HepG2 (cell line): ENCODE data around the gene MREG. TPM values are rescaled to one million over a fixed set of nuclear protein-coding genes. Genes with fewer than 3 reads are reported as not detected.

ENCODE experiments used
- BRCA1 ChIP-seq: sonication (generic); formaldehyde crosslinking; IDR thresholded peaks from 2 replicates; pipeline ENCODE4 v1.4.0; 2020; ENCODE audit warnings: missing genetic modification reagents
- DNMT3B ChIP-seq: conservative IDR thresholded peaks from 2 replicates; pipeline ENCODE4 v1.6.1; 2016; ENCODE audit warnings: missing biosample characterization, control low read depth
- HOXA3 ChIP-seq: sonication (generic); formaldehyde crosslinking; IDR thresholded peaks from 2 replicates; pipeline ENCODE4 v1.5.0; 2020; ENCODE audit warnings: missing genetic modification reagents
- JUN ChIP-seq: sonication (generic); formaldehyde crosslinking; IDR thresholded peaks from 2 replicates; pipeline ENCODE4 v1.4.0; 2020; ENCODE audit warnings: mild to moderate bottlenecking, missing genetic modification reagents
- MYC ChIP-seq: sonication (generic); formaldehyde crosslinking; IDR thresholded peaks from 2 replicates; pipeline ENCODE4 v1.9.0; 2021; ENCODE audit warnings: missing genetic modification reagents, borderline replicate concordance
- TCF7L2 ChIP-seq: IDR thresholded peaks from 2 replicates; pipeline ENCODE4 v1.6.1; 2011; ENCODE audit warnings: mild to moderate bottlenecking, low read depth, low read length, moderate library complexity
- ZMYM3 ChIP-seq: sonication (generic); formaldehyde crosslinking; IDR thresholded peaks from 2 replicates; pipeline ENCODE4 v1.5.1; 2020; ENCODE audit warnings: mild to moderate bottlenecking, missing genetic modification reagents
- ZNF101 ChIP-seq: sonication (generic); formaldehyde crosslinking; IDR thresholded peaks from 2 replicates; pipeline ENCODE4 v1.4.0; 2020; ENCODE audit warnings: mild to moderate bottlenecking, low read depth, missing genetic modification reagents, borderline replicate concordance
- ZNF12 ChIP-seq: sonication (generic); formaldehyde crosslinking; IDR thresholded peaks from 2 replicates; pipeline ENCODE4 v1.5.0; 2020; ENCODE audit warnings: missing genetic modification reagents
- ZNF543 ChIP-seq: sonication (generic); formaldehyde crosslinking; IDR thresholded peaks from 2 replicates; pipeline ENCODE4 v1.4.0; 2020; ENCODE audit warnings: mild to moderate bottlenecking, missing genetic modification reagents
- ZNF75D ChIP-seq: sonication (generic); formaldehyde crosslinking; IDR thresholded peaks from 2 replicates; pipeline ENCODE4 v1.8.1; 2023; ENCODE audit warnings: missing genetic modification reagents, mild to moderate bottlenecking, borderline replicate concordance
- ZNF761 ChIP-seq: sonication (generic); formaldehyde crosslinking; conservative IDR thresholded peaks from 2 replicates; pipeline ENCODE4 v1.4.0; 2020; ENCODE audit warnings: mild to moderate bottlenecking, missing genetic modification reagents
- ZNF83 ChIP-seq: sonication (generic); formaldehyde crosslinking; IDR thresholded peaks from 2 replicates; pipeline ENCODE4 v1.4.0; 2020; ENCODE audit warnings: missing genetic modification reagents, mild to moderate bottlenecking, borderline replicate concordance
- polyA plus RNA-seq, 8 experiments: library from polyadenylated mRNA; depleted of rRNA in 3 of 8; stranded (reverse) in 7 of 8; unstranded in 1 of 8; fragments of >200 nt; fragmentation: Illumina TruSeq in 4 of 8; extraction: Trizol in 4 of 8; gene quantifications; 2 replicates each; pipeline versions ENCODE4 v1.2.1 to v1.2.3, GENCODE V29; 2011 to 2016; ENCODE audit warnings: low read depth in 4 of 8, missing spikeins in 1 of 8, mixed read lengths in 1 of 8; ENCODE audit not compliant: insufficient read depth in 1 of 8
- total RNA-seq, 5 experiments: library from RNA; depleted of rRNA; stranded (reverse); fragments of >200 nt; fragmentation: Illumina TruSeq; extraction: Trizol; gene quantifications; 2 replicates each; pipeline ENCODE4 v1.2.3, GENCODE V29; 2016; ENCODE audit warnings: low read depth in 1 of 5
- TF ChIP-seq, protein P1 (sequence below): sonication (generic); formaldehyde crosslinking; IDR thresholded peaks from 2 replicates; pipeline ENCODE4 v1.4.0; 2020; ENCODE audit warnings: mild to moderate bottlenecking, missing genetic modification reagents, borderline replicate concordance
- TF ChIP-seq, protein P2 (sequence below): sonication (generic); formaldehyde crosslinking; IDR thresholded peaks from 2 replicates; pipeline ENCODE4 v1.5.0; 2020; ENCODE audit warnings: mild to moderate bottlenecking, missing genetic modification reagents, borderline replicate concordance
- TF ChIP-seq, protein P3 (sequence below): sonication (generic); formaldehyde crosslinking; IDR thresholded peaks from 2 replicates; pipeline ENCODE4 v1.4.0; 2020; ENCODE audit warnings: missing genetic modification reagents
- TF ChIP-seq, protein P4 (sequence below): sonication (generic); formaldehyde crosslinking; IDR thresholded peaks from 2 replicates; pipeline ENCODE4 v1.4.0; 2020; ENCODE audit warnings: missing genetic modification reagents, low read depth, mild to moderate bottlenecking, borderline replicate concordance

MREG gene
- total and polyA plus RNA-seq, 2 of the 13 experiments (the other 11 are each of a cell fraction or from before 2014, with no cell fraction given) = 7.5 to 23.3 TPM

DNA sequence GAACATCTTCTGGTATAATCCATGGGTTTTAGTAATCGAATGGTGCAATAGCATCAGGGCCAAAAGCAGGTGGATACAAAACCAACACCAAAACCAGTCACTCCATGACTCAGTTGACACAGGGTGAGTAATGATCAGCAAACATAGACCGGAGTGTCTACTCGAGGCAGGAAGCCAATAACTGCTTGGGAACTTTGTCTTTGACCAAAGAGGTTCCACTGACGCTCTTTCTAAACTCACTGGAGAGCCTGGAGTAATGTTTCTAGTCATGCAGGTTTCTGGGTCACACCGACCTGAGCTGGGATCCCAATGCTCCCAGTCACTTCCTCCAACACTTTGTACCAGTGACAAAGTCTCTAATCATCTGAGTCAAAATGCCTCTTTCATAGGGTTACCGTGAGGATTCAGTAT lies 30.9 kb downstream of the MREG start (continued):
- TF ChIP-seq, protein P1, sequence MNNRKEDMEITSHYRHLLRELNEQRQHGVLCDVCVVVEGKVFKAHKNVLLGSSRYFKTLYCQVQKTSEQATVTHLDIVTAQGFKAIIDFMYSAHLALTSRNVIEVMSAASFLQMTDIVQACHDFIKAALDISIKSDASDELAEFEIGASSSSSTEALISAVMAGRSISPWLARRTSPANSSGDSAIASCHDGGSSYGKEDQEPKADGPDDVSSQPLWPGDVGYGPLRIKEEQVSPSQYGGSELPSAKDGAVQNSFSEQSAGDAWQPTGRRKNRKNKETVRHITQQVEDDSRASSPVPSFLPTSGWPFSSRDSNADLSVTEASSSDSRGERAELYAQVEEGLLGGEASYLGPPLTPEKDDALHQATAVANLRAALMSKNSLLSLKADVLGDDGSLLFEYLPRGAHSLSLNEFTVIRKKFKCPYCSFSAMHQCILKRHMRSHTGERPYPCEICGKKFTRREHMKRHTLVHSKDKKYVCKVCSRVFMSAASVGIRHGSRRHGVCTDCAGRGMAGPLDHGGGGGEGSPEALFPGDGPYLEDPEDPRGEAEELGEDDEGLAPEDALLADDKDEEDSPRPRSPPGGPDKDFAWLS (CRISPR knock-in tag) = no peak
- TF ChIP-seq TCF7L2 (no peak), BRCA1 (no peak), JUN (CRISPR knock-in tag) (peak; percentile 88; the same call in 1 of the 2 replicates), ZNF101 (no peak), ZNF12 (CRISPR knock-in tag) (peak; percentile 48; the same call in 1 of the 2 replicates), ZNF75D (CRISPR knock-in tag) (no peak), MYC (CRISPR knock-in tag) (no peak), ZNF761 (no peak), ZNF543 (CRISPR knock-in tag) (no peak), ZNF83 (CRISPR knock-in tag) (no peak), HOXA3 (peak; percentile 40; the same call in 1 of the 2 replicates), ZMYM3 (CRISPR knock-in tag) (no peak), DNMT3B (CRISPR knock-in tag) (no peak; the same call in 1 of the 2 replicates)
- TF ChIP-seq, protein P2, sequence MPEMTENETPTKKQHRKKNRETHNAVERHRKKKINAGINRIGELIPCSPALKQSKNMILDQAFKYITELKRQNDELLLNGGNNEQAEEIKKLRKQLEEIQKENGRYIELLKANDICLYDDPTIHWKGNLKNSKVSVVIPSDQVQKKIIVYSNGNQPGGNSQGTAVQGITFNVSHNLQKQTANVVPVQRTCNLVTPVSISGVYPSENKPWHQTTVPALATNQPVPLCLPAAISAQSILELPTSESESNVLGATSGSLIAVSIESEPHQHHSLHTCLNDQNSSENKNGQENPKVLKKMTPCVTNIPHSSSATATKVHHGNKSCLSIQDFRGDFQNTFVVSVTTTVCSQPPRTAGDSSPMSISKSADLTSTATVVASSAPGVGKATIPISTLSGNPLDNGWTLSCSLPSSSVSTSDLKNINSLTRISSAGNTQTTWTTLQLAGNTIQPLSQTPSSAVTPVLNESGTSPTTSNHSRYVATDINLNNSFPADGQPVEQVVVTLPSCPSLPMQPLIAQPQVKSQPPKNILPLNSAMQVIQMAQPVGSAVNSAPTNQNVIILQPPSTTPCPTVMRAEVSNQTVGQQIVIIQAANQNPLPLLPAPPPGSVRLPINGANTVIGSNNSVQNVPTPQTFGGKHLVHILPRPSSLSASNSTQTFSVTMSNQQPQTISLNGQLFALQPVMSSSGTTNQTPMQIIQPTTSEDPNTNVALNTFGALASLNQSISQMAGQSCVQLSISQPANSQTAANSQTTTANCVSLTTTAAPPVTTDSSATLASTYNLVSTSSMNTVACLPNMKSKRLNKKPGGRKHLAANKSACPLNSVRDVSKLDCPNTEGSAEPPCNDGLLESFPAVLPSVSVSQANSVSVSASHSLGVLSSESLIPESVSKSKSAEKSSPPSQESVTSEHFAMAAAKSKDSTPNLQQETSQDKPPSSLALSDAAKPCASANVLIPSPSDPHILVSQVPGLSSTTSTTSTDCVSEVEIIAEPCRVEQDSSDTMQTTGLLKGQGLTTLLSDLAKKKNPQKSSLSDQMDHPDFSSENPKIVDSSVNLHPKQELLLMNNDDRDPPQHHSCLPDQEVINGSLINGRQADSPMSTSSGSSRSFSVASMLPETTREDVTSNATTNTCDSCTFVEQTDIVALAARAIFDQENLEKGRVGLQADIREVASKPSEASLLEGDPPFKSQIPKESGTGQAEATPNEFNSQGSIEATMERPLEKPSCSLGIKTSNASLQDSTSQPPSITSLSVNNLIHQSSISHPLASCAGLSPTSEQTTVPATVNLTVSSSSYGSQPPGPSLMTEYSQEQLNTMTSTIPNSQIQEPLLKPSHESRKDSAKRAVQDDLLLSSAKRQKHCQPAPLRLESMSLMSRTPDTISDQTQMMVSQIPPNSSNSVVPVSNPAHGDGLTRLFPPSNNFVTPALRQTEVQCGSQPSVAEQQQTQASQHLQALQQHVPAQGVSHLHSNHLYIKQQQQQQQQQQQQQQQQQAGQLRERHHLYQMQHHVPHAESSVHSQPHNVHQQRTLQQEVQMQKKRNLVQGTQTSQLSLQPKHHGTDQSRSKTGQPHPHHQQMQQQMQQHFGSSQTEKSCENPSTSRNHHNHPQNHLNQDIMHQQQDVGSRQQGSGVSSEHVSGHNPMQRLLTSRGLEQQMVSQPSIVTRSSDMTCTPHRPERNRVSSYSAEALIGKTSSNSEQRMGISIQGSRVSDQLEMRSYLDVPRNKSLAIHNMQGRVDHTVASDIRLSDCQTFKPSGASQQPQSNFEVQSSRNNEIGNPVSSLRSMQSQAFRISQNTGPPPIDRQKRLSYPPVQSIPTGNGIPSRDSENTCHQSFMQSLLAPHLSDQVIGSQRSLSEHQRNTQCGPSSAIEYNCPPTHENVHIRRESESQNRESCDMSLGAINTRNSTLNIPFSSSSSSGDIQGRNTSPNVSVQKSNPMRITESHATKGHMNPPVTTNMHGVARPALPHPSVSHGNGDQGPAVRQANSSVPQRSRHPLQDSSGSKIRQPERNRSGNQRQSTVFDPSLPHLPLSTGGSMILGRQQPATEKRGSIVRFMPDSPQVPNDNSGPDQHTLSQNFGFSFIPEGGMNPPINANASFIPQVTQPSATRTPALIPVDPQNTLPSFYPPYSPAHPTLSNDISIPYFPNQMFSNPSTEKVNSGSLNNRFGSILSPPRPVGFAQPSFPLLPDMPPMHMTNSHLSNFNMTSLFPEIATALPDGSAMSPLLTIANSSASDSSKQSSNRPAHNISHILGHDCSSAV = no peak
- TF ChIP-seq, protein P3, sequence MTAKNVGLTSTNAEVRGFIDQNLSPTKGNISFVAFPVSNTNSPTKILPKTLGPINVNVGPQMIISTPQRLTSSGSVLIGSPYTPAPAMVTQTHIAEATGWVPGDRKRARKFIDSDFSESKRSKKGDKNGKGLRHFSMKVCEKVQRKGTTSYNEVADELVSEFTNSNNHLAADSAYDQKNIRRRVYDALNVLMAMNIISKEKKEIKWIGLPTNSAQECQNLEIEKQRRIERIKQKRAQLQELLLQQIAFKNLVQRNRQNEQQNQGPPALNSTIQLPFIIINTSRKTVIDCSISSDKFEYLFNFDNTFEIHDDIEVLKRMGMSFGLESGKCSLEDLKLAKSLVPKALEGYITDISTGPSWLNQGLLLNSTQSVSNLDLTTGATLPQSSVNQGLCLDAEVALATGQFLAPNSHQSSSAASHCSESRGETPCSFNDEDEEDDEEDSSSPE = no peak
- TF ChIP-seq, protein P4, sequence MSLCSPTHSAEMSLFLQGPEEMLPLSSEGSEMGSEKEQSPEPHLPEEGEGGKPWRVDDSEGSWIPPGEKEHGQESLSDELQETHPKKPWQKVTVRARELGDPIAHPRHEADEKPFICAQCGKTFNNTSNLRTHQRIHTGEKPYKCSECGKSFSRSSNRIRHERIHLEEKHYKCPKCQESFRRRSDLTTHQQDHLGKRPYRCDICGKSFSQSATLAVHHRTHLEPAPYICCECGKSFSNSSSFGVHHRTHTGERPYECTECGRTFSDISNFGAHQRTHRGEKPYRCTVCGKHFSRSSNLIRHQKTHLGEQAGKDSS = no peak
